HepG2 (cell line): ENCODE data around the gene SLC1A4. TPM values are rescaled to one million over a fixed set of nuclear protein-coding genes. Genes with fewer than 3 reads are reported as not detected.
"Not testable (repeated sequence)": the region's sequence is repeated elsewhere in the genome, so short reads cannot be mapped to it uniquely, and the experiment has no call there.

Experiments
- ATAC-seq: fragments of 200-7000 bp; cut with Tn5 transposase; 3 replicates; pipeline ENCODE4 v1.9.1; 2020; ENCODE audit warnings: mild to moderate bottlenecking, moderate library complexity
- BruUV-seq: library from RNA; stranded (reverse); fragments of 400-500 nt; replicated peaks from 2 replicates; lab custom pipeline; 2021; lab: Mats Ljungman, UMichigan
- CTCF ChIA-PET: fragments of 300-600 bp; formaldehyde crosslinking; extraction: SDS; loops from one replicate; lab custom pipeline; 2021; ENCODE audit warnings: low total read pairs, inconsistent platforms, low intra/inter-chr PET ratio; lab: Yijun Ruan, JAX
- POLR2A ChIA-PET: fragments of 350-600 bp; sonication (Branson Sonifier 250); formaldehyde crosslinking; loops from one replicate; lab custom pipeline; 2020; ENCODE audit warnings: antibody characterized with exemption, inconsistent platforms; lab: Yijun Ruan, JAX
- DNase-seq: peaks from one replicate; pipeline ENCODE4 v3.0.0-alpha.2; 2015; ENCODE audit warnings: low spot score
- FAIRE-seq: peaks from 3 replicates; lab custom pipeline; 2011; peaks lifted over from hg19 to GRCh38; lab: Jason Lieb, UNC
- H2AFZ ChIP-seq: one replicate; pipeline ENCODE4 v1.6.1; 2011; ENCODE audit warnings: low read length, inconsistent platforms
- H3K27ac ChIP-seq: fragments of 300-600 bp; 3 replicates; pipeline ENCODE4 v1.8.0; 2011; ENCODE audit warnings: mixed run types, mild to moderate bottlenecking, mixed read lengths, low read length, inconsistent platforms; ENCODE audit not compliant: insufficient read depth; ENCODE audit errors: extremely low read length
- H3K27me3 ChIP-seq, 2 experiments: fragments of 200-600 bp in 1 of 2; 2 replicates in 1 of 2; 3 replicates in 1 of 2; pipeline versions ENCODE4 v1.6.0 to v1.8.0; 2011; ENCODE audit warnings: low read length in 2 of 2, mild to moderate bottlenecking in 2 of 2, moderate library complexity in 2 of 2, inconsistent platforms in 1 of 2; ENCODE audit not compliant: insufficient read depth in 2 of 2, control insufficient read depth in 1 of 2
- H3K36me3 ChIP-seq, 2 experiments: fragments of 200-600 bp in 1 of 2; replicated peaks in 1 of 2; 2 replicates in 1 of 2; 3 replicates in 1 of 2; pipeline versions ENCODE4 v1.5.1 to v1.8.0; 2011; ENCODE audit warnings: low read length in 2 of 2, inconsistent platforms in 1 of 2; ENCODE audit not compliant: insufficient read depth in 2 of 2, control insufficient read depth in 1 of 2
- H3K4me1 ChIP-seq: 2 replicates; pipeline ENCODE4 v1.5.1; 2012; ENCODE audit warnings: low read length, inconsistent platforms; ENCODE audit not compliant: insufficient read depth
- H3K4me2 ChIP-seq: 2 replicates; pipeline ENCODE4 v1.6.0; 2011; ENCODE audit warnings: low read depth, low read length, inconsistent platforms
- H3K4me3 ChIP-seq, 3 experiments: fragments of 200-600 bp in 1 of 3; sonication (generic), shearing (Covaris generic) in 1 of 3; replicated peaks in 1 of 3; 2 replicates each; pipeline ENCODE4 v1.5.1; 2011 to 2016; ENCODE audit warnings: low read length in 3 of 3, inconsistent platforms in 2 of 3, low read depth in 2 of 3, mild to moderate bottlenecking in 2 of 3, control low read depth in 1 of 3, mixed read lengths in 1 of 3; ENCODE audit not compliant: insufficient read depth in 1 of 3
- H3K79me2 ChIP-seq: one replicate; pipeline ENCODE4 v1.6.1; 2011; ENCODE audit warnings: low read length, inconsistent platforms; ENCODE audit not compliant: insufficient read depth
- H3K9ac ChIP-seq: 2 replicates; pipeline ENCODE4 v1.6.0; 2011; ENCODE audit warnings: mild to moderate bottlenecking, low read depth, low read length, inconsistent platforms; ENCODE audit not compliant: insufficient read depth
- H3K9me3 ChIP-seq: 2 replicates; pipeline ENCODE4 v1.5.1; 2012; ENCODE audit warnings: mild to moderate bottlenecking, low read length
- H4K20me1 ChIP-seq: 2 replicates; pipeline ENCODE4 v1.6.0; 2011; ENCODE audit warnings: inconsistent platforms, mild to moderate bottlenecking, low read length, moderate library complexity; ENCODE audit not compliant: insufficient read depth
- AGO2 ChIP-seq: fragments of 200-400 bp; formaldehyde crosslinking; optimal IDR thresholded peaks from 2 replicates; pipeline ENCODE3; 2017; ENCODE audit warnings: mild to moderate bottlenecking, low read depth, low read length, moderate library complexity
- MTF1 ChIP-seq: sonication (generic); formaldehyde crosslinking; IDR thresholded peaks from 2 replicates; pipeline ENCODE4 v1.5.0; 2020; ENCODE audit warnings: missing genetic modification reagents
- NR1H2 ChIP-seq: sonication (generic); formaldehyde crosslinking; IDR thresholded peaks from 2 replicates; pipeline ENCODE4 v1.8.1; 2022; ENCODE audit warnings: low read depth, missing genetic modification reagents, borderline replicate concordance
- ZNF121 ChIP-seq: sonication (generic); formaldehyde crosslinking; IDR thresholded peaks from 2 replicates; pipeline ENCODE4 v1.5.0; 2020; ENCODE audit warnings: mild to moderate bottlenecking, missing genetic modification reagents
- WGBS: methylation state at CpG from one replicate; pipeline ENCODE4 v1.1.6; 2017; ENCODE audit warnings: low lambda C conversion rate; 5-methylcytosine and 5-hydroxymethylcytosine counted together
- in situ Hi-C: cut with HindIII; loops from 2 replicates; pipeline ENCODE4 v1.10.0; 2017; ENCODE audit warnings: low pct_unique_long_range_greater_than_20kb; ENCODE audit not compliant: extremely low pct_ligation_motif_present
- intact Hi-C: fragments of 100-400 bp; cut with micrococcal nuclease; formaldehyde crosslinking; loops from one replicate; pipeline ENCODE4 v1.10.0; 2022; ENCODE audit not compliant: unreplicated experiment
- polyA plus RNA-seq, 8 experiments: library from polyadenylated mRNA; depleted of rRNA in 3 of 8; stranded (reverse) in 7 of 8; unstranded in 1 of 8; fragments of >200 nt; fragmentation: Illumina TruSeq in 4 of 8; extraction: Trizol in 4 of 8; gene quantifications; 2 replicates each; pipeline versions ENCODE4 v1.2.1 to v1.2.3, GENCODE V29; 2011 to 2016; ENCODE audit warnings: low read depth in 4 of 8, missing spikeins in 1 of 8, mixed read lengths in 1 of 8; ENCODE audit not compliant: insufficient read depth in 1 of 8
- total RNA-seq, 5 experiments: library from RNA; depleted of rRNA; stranded (reverse); fragments of >200 nt; fragmentation: Illumina TruSeq; extraction: Trizol; gene quantifications; 2 replicates each; pipeline ENCODE4 v1.2.3, GENCODE V29; 2016; ENCODE audit warnings: low read depth in 1 of 5
- TF ChIP-seq, protein P1 (sequence below): sonication (generic); formaldehyde crosslinking; IDR thresholded peaks from 2 replicates; pipeline ENCODE4 v1.5.0; 2020; ENCODE audit warnings: mild to moderate bottlenecking, missing genetic modification reagents

Gene SLC1A4
- total and polyA plus RNA-seq, 2 of the 13 experiments (the other 11 are each of a cell fraction or from before 2014, with no cell fraction given), result 21.0 to 39.6 TPM

DNA sequence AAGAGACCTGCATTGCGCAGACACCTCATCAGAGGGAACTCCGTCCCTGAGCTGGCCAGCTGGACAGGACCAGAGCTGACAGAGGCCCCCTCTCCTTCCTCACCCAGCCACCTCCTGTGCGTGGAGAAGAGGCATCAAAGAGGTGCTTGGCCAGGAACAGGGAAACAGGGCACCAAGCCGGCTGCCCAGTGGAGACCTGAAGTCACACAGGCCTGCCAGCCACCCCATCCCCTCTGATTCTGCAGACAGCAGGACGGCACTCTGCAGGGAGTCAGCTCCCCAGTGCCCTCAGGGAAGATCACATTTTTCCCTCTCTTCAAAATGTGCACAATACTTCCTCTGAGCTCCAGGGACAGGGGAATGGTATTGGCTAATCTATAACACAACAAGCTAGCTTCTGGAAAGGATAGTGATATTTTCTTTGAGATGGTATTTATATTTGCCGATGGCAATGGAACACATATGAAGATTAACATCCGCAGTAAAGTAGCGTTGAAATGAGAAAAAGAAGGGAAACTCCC lies 30.5 kb downstream of the SLC1A4 start:
- H3K4me3 ChIP-seq, result no peak overlapping the region
- no peak overlapping the region for H3K27ac ChIP-seq
- no TSS peak for BruUV-seq
- intact Hi-C loops, result no loop called here
- H3K27me3 ChIP-seq, result no peaks in the 10 kb centered on the region
- H3K4me1 ChIP-seq, result 0 out of 2 replicates have a peak, but pooled peaks cover 4% of the 10 kb centered on the region
- H3K36me3 ChIP-seq, result peaks cover 34 to 92% of the 10 kb centered on the region in 2 experiments
- FAIRE-seq (no peak), ATAC-seq (no peak), DNase-seq (no peak)
- POLR2A ChIA-PET, result no interaction called here
- WGBS, result 87% methylated on average over 8 of the region's 8 CpGs
- no peak overlapping the region for H3K9ac ChIP-seq
- no peaks in the 10 kb centered on the region for H3K9me3 ChIP-seq
- no peaks in the 10 kb centered on the region for H4K20me1 ChIP-seq
- no peak for TF ChIP-seq NR1H2 (CRISPR knock-in tag)
- peak; percentile 32 for TF ChIP-seq AGO2
- TF ChIP-seq MTF1 (CRISPR knock-in tag), result no peak
- no peaks in the 10 kb centered on the region for H3K79me2 ChIP-seq
- in situ Hi-C loops, result no loop called here
- H2AFZ ChIP-seq, result no peak overlapping the region
- CTCF ChIA-PET, result no interaction called here
- H3K4me2 ChIP-seq, result no peak overlapping the region

DNA sequence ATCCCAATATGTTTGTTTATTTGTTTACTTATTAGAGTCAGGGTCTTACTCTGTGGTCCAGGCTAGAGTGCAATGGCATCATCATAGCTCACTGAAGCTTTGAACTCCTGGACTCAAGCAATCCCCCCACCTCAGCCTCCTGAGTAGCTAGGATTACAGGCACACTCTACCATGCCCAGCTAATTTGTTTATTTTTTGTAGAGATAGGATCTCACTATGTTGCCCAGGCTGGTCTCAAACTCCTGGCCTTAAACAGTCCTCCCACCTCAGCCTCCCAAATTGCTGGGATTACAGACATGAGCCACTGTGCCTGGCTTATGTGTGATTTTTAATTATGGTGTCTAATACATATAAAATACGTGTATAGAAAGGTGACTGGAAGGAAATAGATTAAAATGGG lies 31.1 kb downstream of the SLC1A4 start:
- FAIRE-seq, POLR2A ChIA-PET, in situ Hi-C loops, H4K20me1 ChIP-seq, H3K4me1 ChIP-seq, H3K4me2 ChIP-seq, H2AFZ ChIP-seq: not testable (repeated sequence)
- 96% methylated on average over 1 of the region's 1 CpG for WGBS
- peak; percentile 75; the same call in 1 of the 2 replicates for TF ChIP-seq ZNF121 (CRISPR knock-in tag)
- TF ChIP-seq, protein P1, sequence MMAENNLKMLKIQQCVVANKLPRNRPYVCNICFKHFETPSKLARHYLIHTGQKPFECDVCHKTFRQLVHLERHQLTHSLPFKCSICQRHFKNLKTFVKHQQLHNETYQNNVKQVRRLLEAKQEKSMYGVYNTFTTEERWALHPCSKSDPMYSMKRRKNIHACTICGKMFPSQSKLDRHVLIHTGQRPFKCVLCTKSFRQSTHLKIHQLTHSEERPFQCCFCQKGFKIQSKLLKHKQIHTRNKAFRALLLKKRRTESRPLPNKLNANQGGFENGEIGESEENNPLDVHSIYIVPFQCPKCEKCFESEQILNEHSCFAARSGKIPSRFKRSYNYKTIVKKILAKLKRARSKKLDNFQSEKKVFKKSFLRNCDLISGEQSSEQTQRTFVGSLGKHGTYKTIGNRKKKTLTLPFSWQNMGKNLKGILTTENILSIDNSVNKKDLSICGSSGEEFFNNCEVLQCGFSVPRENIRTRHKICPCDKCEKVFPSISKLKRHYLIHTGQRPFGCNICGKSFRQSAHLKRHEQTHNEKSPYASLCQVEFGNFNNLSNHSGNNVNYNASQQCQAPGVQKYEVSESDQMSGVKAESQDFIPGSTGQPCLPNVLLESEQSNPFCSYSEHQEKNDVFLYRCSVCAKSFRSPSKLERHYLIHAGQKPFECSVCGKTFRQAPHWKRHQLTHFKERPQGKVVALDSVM (CRISPR knock-in tag), result 0 out of 2 replicates have a peak, but pooled peaks have one; percentile 15
- TF ChIP-seq, all 625 proteins: peak for 2; not testable (repeated sequence) for 623
- H3K27ac ChIP-seq, H3K4me3 ChIP-seq, H3K9ac ChIP-seq, CTCF ChIA-PET, H3K9me3 ChIP-seq, intact Hi-C loops, DNase-seq, H3K79me2 ChIP-seq, ATAC-seq, H3K27me3 ChIP-seq, BruUV-seq: not testable (repeated sequence)
- H3K36me3 ChIP-seq, result peaks cover 34 to 89% of the 10 kb centered on the region in 2 experiments
